Measurements from ENCODE around the gene FIBCD1. TPM values are rescaled to one million over a fixed set of nuclear protein-coding genes. Genes with fewer than 3 reads are reported as not detected.
A peak's percentile ranks its signal among the peaks of the same experiment; 100 is the strongest.

Gene FIBCD1
- total RNA-seq, 4 donors from 2014 or later: not detected

DNA sequence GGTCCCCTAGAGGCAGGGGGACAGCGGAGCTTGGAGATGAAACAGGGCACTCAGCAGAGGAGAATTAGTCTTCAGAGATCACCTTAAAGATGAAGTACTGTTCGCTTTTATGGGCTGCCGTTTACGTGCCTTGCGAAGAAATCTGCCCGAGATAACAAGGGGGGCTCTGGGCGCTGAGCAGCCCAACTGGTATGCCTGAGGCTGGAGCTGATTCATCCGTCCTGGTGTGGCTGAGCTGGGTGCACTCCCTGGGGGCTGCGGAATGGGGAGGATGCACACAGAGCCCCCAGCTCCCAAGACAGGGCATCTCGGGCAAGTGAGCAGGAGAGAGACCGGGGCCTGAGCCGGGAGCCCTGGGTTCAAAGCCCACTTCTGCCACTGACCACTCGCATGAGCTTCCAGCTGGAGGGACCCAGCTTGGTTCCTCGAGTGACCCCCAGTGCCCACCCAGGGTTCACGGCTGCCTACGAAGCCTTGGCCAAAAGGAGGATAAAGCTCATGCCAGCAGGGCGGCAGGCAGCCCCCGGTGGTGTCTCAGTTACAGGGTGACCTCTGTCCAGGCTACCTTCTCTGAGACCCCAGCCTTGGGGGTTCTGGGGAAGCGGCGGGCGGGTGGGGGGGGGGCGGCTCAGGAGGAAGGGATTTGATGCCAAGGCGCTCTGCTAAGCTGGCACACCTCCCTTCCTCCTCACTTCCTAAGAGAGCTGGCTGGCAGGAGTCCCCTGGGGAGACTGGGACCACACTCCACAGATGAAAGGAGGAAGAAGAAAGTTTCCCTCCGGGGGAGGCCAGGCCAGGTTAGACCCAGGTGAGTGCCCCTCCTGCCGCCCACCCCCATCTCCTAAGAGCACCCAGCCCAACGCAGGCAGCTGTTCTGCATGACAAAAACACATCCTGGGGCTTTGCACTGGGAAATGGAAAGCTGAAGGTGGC lies 5.7 kb downstream of the FIBCD1 start:
- intact Hi-C loops (cut with DNase I): loop anchor here (10.0 kb wide), 2 partner anchors 159 to 229 kb away; no protein-coding TSS in a partner anchor
- H3K36me3 ChIP-seq: no peaks in the 10 kb centered on the region
- H3K4me1 ChIP-seq: peaks cover 13 to 68% (median 14%) of the 10 kb centered on the region in 3 donors
- DNase-seq: no peak
- 4 to 16% methylated on average over 4 to 18 of the region's 26 CpGs for WGBS, 2 donors
- H3K27me3 ChIP-seq: peaks cover 13 to 99% (median 21%) of the 10 kb centered on the region in 4 donors
- H3K4me3 ChIP-seq: no peak overlapping the region
- H3K9me3 ChIP-seq: no peaks in the 10 kb centered on the region
- peak overlapping the region in 1 of 4 donors; percentile 21 for H3K27ac ChIP-seq
- TF ChIP-seq, protein P1, sequence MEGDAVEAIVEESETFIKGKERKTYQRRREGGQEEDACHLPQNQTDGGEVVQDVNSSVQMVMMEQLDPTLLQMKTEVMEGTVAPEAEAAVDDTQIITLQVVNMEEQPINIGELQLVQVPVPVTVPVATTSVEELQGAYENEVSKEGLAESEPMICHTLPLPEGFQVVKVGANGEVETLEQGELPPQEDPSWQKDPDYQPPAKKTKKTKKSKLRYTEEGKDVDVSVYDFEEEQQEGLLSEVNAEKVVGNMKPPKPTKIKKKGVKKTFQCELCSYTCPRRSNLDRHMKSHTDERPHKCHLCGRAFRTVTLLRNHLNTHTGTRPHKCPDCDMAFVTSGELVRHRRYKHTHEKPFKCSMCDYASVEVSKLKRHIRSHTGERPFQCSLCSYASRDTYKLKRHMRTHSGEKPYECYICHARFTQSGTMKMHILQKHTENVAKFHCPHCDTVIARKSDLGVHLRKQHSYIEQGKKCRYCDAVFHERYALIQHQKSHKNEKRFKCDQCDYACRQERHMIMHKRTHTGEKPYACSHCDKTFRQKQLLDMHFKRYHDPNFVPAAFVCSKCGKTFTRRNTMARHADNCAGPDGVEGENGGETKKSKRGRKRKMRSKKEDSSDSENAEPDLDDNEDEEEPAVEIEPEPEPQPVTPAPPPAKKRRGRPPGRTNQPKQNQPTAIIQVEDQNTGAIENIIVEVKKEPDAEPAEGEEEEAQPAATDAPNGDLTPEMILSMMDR (IDR thresholded peaks at IDR 0.05): no peak
- no peak for TF ChIP-seq POLR2A (IDR thresholded peaks at IDR 0.05)

DNA sequence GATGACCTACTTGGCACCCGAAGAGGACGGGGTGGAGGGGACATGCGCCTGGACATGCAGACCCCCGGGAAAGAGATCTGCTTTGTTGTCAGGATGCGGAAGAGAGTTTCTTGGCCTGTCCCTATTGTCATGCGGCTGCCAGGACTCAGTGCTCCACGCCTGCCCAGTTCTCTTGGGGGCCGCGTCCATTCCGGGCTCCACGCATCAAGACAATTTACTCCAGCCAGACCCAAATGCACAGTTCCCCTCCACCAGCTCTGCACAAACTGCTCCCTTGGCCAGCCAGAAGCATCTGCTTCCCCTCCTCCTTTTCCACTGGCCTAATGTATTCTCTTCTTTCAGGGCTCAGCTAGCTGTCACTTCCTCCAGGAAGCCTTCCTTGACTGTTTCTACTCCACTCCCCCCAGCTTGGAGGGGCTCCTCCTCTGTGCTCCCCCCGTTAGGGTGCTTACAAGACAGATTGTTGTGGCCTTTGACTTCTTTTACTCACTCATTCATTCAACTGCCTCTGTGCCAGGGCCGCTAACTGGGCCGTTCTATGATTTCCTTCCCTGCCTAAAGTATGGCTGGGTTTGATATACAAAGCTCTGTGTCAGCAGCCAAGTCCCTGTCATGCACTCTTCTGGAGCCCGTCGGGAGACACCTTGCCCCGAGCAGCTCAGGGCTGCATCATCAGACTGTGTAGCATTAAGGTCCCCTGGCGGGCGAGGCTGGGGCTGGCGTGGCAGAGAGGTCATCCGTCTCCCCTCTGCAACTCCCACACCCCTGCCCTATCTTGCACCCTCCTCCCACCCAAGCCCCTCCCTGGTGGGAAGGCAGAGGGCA lies 6.6 kb downstream of the FIBCD1 start:
- Histone ChIP-seq H3K4me1 (peaks cover 12 to 68% (median 13%) of the 10 kb centered on the region in 3 donors), H3K27ac (peak overlapping the region in 1 of 4 donors; percentile 21), H3K36me3 (no peaks in the 10 kb centered on the region), H3K9me3 (no peaks in the 10 kb centered on the region), H3K4me3 (no peak overlapping the region), H3K27me3 (peaks cover 4 to 95% (median 14%) of the 10 kb centered on the region in 4 donors)
- DNase-seq: no peak
- intact Hi-C loops (cut with DNase I): loop anchor here (10.0 kb wide), 2 partner anchors 158 to 228 kb away; no protein-coding TSS in a partner anchor
- TF ChIP-seq, protein P1 (IDR thresholded peaks at IDR 0.05): peak in 2 of 6 experiments; percentile 4 to 26
- TF ChIP-seq POLR2A (IDR thresholded peaks at IDR 0.05): no peak
- WGBS, 2 donors: 24 to 28% methylated on average over 21 of the region's 21 CpGs

DNA sequence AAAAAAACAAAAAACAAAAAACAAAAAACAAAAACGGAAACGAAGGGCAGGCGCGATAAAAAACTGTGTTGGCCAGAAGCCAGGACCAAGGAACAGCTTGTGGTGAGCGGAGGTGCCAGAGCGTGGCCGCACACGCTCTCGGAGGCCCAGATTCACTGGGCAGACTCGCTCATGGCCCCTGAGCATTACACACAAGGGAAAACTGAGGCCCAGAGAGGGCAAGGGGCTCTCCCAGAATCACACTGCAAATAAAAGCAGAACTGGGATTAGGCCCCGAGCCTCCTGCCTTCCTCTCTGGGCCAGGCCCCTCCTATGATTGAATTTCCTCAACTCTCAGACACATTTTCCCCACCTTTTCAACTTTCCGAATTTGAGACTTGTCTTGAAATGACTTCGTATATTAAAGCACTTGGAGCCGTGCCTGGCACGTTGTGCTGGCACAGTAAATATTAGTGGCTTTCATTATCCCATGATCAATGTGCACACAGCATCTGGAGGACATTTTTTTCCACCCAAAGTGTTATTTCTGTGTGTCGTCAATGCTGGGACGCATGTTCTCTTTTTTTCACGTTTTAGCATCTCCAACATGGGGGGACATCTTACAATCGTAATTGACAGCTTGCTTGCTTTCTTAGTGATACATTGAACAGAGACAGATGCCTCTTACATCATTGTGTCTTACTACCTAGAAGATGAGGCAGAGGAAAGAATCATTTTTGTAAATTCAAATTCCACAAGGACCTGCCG lies 7.4 kb downstream of the FIBCD1 start:
- H3K9me3 ChIP-seq: no peaks in the 10 kb centered on the region
- H3K36me3 ChIP-seq: no peaks in the 10 kb centered on the region
- intact Hi-C loops (cut with DNase I): loop anchor here (10.0 kb wide), 2 partner anchors 157 to 227 kb away; no protein-coding TSS in a partner anchor
- no peak for DNase-seq
- peaks cover 12 to 69% (median 13%) of the 10 kb centered on the region in 3 donors for H3K4me1 ChIP-seq
- TF ChIP-seq, protein P1 (IDR thresholded peaks at IDR 0.05): no peak
- TF ChIP-seq POLR2A (IDR thresholded peaks at IDR 0.05): no peak
- H3K4me3 ChIP-seq: no peak overlapping the region
- no peak overlapping the region for H3K27ac ChIP-seq
- peaks cover 3 to 88% (median 12%) of the 10 kb centered on the region in 4 donors for H3K27me3 ChIP-seq
- 29 to 36% methylated on average over 20 of the region's 20 CpGs for WGBS, 2 donors

DNA sequence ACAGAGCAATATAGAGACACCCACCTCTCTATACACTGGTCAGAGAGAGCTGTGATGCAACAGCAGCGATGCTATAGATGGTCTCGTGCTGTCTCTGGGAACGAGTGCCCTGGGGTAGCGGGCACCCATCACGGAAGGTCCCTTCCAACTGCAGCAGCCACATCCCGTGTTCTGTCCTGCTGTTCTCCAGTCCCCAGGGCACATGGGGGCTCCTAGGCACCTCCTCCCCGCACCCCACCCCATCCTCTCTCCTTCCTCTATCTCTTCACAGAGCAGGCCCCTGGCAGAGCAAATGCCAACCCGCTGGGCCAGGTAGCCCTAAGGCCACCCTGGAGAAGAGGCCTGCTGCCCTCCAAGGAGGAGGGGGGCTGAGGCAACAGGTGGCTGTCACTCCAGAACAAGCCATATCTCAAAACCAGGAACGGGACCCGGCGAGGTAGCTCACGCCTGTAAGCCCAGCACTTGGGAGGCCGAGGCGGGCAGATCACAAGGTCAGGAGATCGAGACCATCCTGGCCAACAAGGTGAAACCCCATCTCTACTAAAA lies 8.2 kb downstream of the FIBCD1 start:
- no peak overlapping the region for H3K27ac ChIP-seq
- peaks cover 12 to 62% (median 13%) of the 10 kb centered on the region in 3 donors for H3K4me1 ChIP-seq
- DNase-seq: no peak
- intact Hi-C loops (cut with DNase I): loop anchor here (10.0 kb wide), 2 partner anchors 156 to 226 kb away; no protein-coding TSS in a partner anchor
- H3K4me3 ChIP-seq: no peak overlapping the region
- WGBS, 2 donors: 87 to 89% methylated on average over 3 to 11 of the region's 15 CpGs
- TF ChIP-seq, protein P1 (IDR thresholded peaks at IDR 0.05): no peak
- no peak for TF ChIP-seq POLR2A (IDR thresholded peaks at IDR 0.05)
- H3K36me3 ChIP-seq: no peaks in the 10 kb centered on the region
- peaks cover 3 to 86% (median 12%) of the 10 kb centered on the region in 4 donors for H3K27me3 ChIP-seq
- H3K9me3 ChIP-seq: no peaks in the 10 kb centered on the region
